Adrenal gland (tissue), 5 donors: ENCODE data around the gene S100A7A.

Source experiments
- CTCF ChIP-seq, 6 experiments: fragments of 450-650 bp in 4 of 6; fragments of 200-600 bp in 2 of 6; sonication (generic) in 1 of 6; IDR thresholded peaks; 1 replicate in 5 of 6; 2 replicates in 1 of 6; pipeline versions ENCODE4 v1.5.1 to v1.8.0; 2016 to 2021; ENCODE audit warnings: antibody characterized with exemption in 6 of 6, mild to moderate bottlenecking in 2 of 6, moderate library complexity in 1 of 6
- POLR2A ChIP-seq, 2 donors: fragments of 450-650 bp; IDR thresholded peaks; one replicate each; pipeline ENCODE4 v1.6.1; 2017; ENCODE audit warnings: antibody characterized with exemption in 2 of 2, mild to moderate bottlenecking in 2 of 2, moderate library complexity in 1 of 2
- donor health status: DM: no; HTN: no; CAD: no.

DNA sequence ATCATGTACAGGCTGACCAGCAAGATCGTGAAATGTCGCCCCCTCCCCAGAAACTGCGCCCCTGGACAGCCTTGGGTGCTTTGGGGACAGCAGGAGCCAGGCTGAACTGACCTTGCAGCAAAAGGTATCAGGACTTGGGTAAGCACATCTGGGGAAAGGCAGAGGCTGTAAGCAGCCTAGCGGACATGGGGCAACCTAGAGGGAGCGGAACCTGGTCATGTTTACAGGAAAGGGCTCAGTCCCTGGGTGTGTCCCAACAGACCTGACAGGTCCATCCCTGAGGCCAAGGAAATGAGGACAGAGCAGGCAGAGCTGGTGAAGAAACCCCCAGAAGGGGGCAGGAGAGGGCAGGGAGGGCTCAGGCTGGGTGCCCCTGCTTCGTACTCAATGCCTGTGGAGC, 22.4 kb upstream of the S100A7A start:
- no peak for TF ChIP-seq CTCF (IDR thresholded peaks at IDR 0.05)
- no peak for TF ChIP-seq POLR2A (IDR thresholded peaks at IDR 0.05)
